ENCODE results near the gene CYP2A7.
"Not testable (repeated sequence)": the region's sequence is repeated elsewhere in the genome, so short reads cannot be mapped to it uniquely, and the experiment has no call there.

The CYP2A7 gene

GRCh38 chr19:40896843-40897789, 15.1 kb upstream of the CYP2A7 start:
- not testable (repeated sequence) for DNase-seq

- DNase-seq, result no peak
These were observed 14.4 kb upstream of the CYP2A7 start for GRCh38 chr19:40896418-40896796.

- DNase-seq, result no peak
These were observed 11.1 kb upstream of the CYP2A7 start for GRCh38 chr19:40893112-40893511.

GRCh38 chr19:40889366-40889765, 7.3 kb upstream of the CYP2A7 start:
- no peak for DNase-seq

GRCh38 chr19:40888191-40888590, 6.2 kb upstream of the CYP2A7 start:
- no peak for DNase-seq

- DNase-seq, result not testable (repeated sequence)
These were observed 2.3 kb upstream of the CYP2A7 start for GRCh38 chr19:40884187-40884931.

- not testable (repeated sequence) for DNase-seq
These were observed 2.7 kb downstream of the CYP2A7 start for GRCh38 chr19:40879349-40879748.

- DNase-seq, result not testable (repeated sequence)
These were observed 6.5 kb downstream of the CYP2A7 start for GRCh38 chr19:40875526-40875951.

- not testable (repeated sequence) for DNase-seq
These were observed 7.2 kb downstream of the CYP2A7 start for GRCh38 chr19:40874874-40875273.

- not testable (repeated sequence) for DNase-seq
These were observed 8.2 kb downstream of the CYP2A7 start for GRCh38 chr19:40873873-40874272.

- DNase-seq, result no peak
These were observed 9.8 kb downstream of the CYP2A7 start for GRCh38 chr19:40872209-40872608.

- no peak for DNase-seq
These were observed 14.3 kb downstream of the CYP2A7 start for GRCh38 chr19:40867701-40868100.

GRCh38 chr19:40864739-40865496, 17.1 kb downstream of the CYP2A7 start:
- DNase-seq, result not testable (repeated sequence)

- DNase-seq, result peak; percentile 19
These were observed 19.2 kb downstream of the CYP2A7 start for GRCh38 chr19:40862785-40863184.

GRCh38 chr19:40862333-40862732, 19.7 kb downstream of the CYP2A7 start:
- DNase-seq, result no peak

GRCh38 chr19:40858109-40858508, 23.9 kb downstream of the CYP2A7 start:
- no peak for DNase-seq

GRCh38 chr19:40852467-40853152, 29.4 kb downstream of the CYP2A7 start:
- DNase-seq, result not testable (repeated sequence)

- not testable (repeated sequence) for DNase-seq
These were observed 31.8 kb downstream of the CYP2A7 start, which contains the start of gene CYP2A6 for GRCh38 chr19:40850277-40850676. TSS of gene CYP2A6 (minus strand) at chr19:40850447. CDS start at chr19:40850426, 21 bp downstream.

- not testable (repeated sequence) for DNase-seq
These were observed 35.3 kb downstream of the CYP2A7 start for GRCh38 chr19:40846722-40847121.

- DNase-seq, result not testable (repeated sequence)
These were observed 38.4 kb downstream of the CYP2A7 start for GRCh38 chr19:40843653-40844052.

- DNase-seq, result not testable (repeated sequence)
These were observed 38.9 kb downstream of the CYP2A7 start for GRCh38 chr19:40842997-40843652.

- not testable (repeated sequence) for DNase-seq
These were observed 40.0 kb downstream of the CYP2A7 start for GRCh38 chr19:40842012-40842411.
